Skeletal muscle tissue (tissue), 4 donors: ENCODE results near the gene SSC5D. TPM values are rescaled to one million over a fixed set of nuclear protein-coding genes. Genes with fewer than 3 reads are reported as not detected.
"Not testable (repeated sequence)": the region's sequence is repeated elsewhere in the genome, so short reads cannot be mapped to it uniquely, and the experiment has no call there.

ENCODE experiments used
- H3K27ac ChIP-seq: one replicate; pipeline ENCODE4 v1.7.0; 2013; ENCODE audit warnings: mild to moderate bottlenecking, low read depth, low read length, inconsistent platforms
- H3K27me3 ChIP-seq, 3 donors: one replicate each; pipeline ENCODE4 v1.7.0; 2013; ENCODE audit warnings: low read length in 3 of 3; ENCODE audit not compliant: control insufficient read depth in 3 of 3, insufficient read depth in 3 of 3
- H3K36me3 ChIP-seq, 3 donors: one replicate each; pipeline ENCODE4 v1.7.0; 2013; ENCODE audit warnings: low read length in 3 of 3; ENCODE audit not compliant: control insufficient read depth in 3 of 3, insufficient read depth in 3 of 3
- H3K4me1 ChIP-seq, 3 donors: one replicate each; pipeline ENCODE4 v1.7.0; 2013; ENCODE audit warnings: low read length in 3 of 3, mild to moderate bottlenecking in 3 of 3; ENCODE audit not compliant: control insufficient read depth in 3 of 3, insufficient read depth in 3 of 3
- H3K4me3 ChIP-seq, 3 donors: one replicate each; pipeline ENCODE4 v1.7.0; 2013; ENCODE audit warnings: low read length in 3 of 3
- H3K9ac ChIP-seq, 3 donors: one replicate each; pipeline ENCODE4 v1.7.0; 2013; ENCODE audit warnings: low read length in 3 of 3, mild to moderate bottlenecking in 3 of 3, moderate library complexity in 2 of 3, low read depth in 1 of 3
- H3K9me3 ChIP-seq, 3 donors: one replicate each; pipeline ENCODE4 v1.7.0; 2013; ENCODE audit warnings: low read length in 3 of 3; ENCODE audit not compliant: control insufficient read depth in 3 of 3
- total RNA-seq: library from RNA; depleted of rRNA; stranded (reverse); fragments of >200 nt; gene quantifications from one replicate; pipeline ENCODE4 v1.2.3, GENCODE V29; 2014
- donor health status: Osteomylitis.

The SSC5D gene
- total RNA-seq, 1 donor from 2014 or later, result 17.7 TPM

DNA sequence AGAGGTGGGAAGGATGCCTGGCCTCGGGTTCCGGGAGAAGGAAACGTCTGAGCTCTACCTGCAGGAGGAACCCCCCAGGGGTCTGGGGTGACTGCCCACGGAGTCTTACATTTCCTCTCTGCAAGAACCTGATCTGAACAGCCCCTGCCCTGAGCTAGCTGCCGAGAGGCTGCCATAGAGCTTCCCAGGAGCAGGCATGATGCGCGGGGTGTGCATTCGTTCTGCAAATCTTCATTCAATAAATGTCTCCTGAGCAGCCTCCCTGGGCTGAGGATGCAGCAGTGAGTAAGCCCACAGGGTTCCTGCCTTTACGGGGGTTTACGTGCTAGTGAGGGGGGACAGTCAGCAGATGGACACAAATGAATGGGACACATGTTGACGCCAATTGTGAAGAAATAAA, 43.6 kb upstream of the SSC5D start:
- H3K9me3 ChIP-seq, result no peaks in the 10 kb centered on the region
- no peak overlapping the region for H3K9ac ChIP-seq
- H3K27ac ChIP-seq, result no peak overlapping the region
- no peaks in the 10 kb centered on the region for H3K36me3 ChIP-seq
- H3K4me3 ChIP-seq, result no peak overlapping the region
- H3K27me3 ChIP-seq, result peaks cover 81 to 82% (median 82%) of the 10 kb centered on the region in 3 donors
- peaks cover 3 to 11% (median 5%) of the 10 kb centered on the region in 3 donors for H3K4me1 ChIP-seq

DNA sequence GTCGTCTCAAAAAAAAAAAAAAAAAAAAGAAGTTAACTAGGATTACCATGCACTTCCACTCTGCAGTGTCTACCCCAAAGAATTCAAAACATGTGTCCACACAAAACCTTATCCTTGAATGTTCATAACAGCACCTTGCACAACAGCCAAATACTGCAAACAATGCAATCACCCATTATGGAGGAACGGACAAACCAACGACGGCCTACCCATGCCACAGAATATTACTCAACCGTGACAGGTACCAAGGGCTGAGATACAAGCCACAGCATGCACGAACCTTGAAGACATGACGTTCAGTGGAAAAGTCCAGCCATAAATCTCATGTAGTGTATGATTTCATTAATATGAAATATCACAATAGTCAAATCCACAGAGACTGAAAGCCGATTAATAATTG, 42.2 kb upstream of the SSC5D start:
- Histone ChIP-seq H3K4me1 (peaks cover 0 to 5% (median 4%) of the 10 kb centered on the region in 3 donors), H3K36me3 (no peaks in the 10 kb centered on the region), H3K27ac (no peak overlapping the region), H3K27me3 (peaks cover 75 to 81% (median 75%) of the 10 kb centered on the region in 3 donors), H3K9ac (no peak overlapping the region), H3K4me3 (no peak overlapping the region), H3K9me3 (no peaks in the 10 kb centered on the region)

DNA sequence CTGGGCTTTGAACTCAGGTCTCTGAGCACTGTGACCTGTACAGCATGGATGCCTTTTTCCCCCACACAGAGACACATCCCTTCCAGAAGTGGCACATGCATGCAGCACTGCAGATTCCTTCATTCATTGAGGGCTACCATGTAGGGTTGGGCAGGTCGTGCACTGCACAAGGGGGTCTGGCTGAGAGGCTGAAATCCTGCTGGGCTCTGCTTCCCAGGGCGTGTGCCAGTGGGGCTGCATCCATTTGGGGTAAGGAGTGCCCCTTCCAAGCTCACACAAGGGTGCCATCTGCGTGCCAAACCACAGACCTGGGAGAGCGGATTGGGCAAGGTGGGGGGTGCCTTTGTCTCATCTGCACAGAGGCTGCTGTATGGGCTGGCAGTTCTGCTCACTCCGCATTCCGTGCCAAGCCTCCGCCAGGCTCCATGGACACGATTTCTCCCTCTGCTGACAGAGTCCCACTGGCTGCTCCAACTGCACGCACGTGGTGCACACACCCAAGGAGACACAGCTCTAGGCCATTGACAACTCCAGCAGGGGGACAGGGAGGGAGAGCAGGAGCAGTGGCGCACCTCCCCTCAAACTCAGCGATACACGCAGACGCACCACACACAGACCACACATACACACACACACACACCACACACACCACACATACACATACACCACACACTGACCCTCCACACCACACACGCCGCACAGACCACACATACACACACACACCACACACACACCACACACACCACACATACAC, 40.6 kb upstream of the SSC5D start:
- no peaks in the 10 kb centered on the region for H3K36me3 ChIP-seq
- no peaks in the 10 kb centered on the region for H3K9me3 ChIP-seq
- no peak overlapping the region for H3K4me3 ChIP-seq
- H3K9ac ChIP-seq, result no peak overlapping the region
- peaks cover 0 to 9% (median 4%) of the 10 kb centered on the region in 3 donors for H3K4me1 ChIP-seq
- H3K27ac ChIP-seq, result no peak overlapping the region
- H3K27me3 ChIP-seq, result peaks cover 70 to 79% (median 78%) of the 10 kb centered on the region in 3 donors

DNA sequence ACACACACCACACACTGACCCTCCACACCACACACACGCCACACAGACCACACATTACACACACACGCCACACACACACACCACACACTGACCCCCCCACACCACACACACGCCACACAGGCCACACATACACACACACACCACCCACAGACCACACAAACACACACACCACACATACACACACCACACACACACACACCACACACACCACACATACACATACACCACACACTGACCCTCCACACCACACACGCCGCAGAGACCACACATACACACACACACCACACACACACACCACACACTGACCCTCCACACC, 40.1 kb upstream of the SSC5D start:
- not testable (repeated sequence) for H3K27ac ChIP-seq, H3K9me3 ChIP-seq, H3K4me1 ChIP-seq, H3K4me3 ChIP-seq, H3K9ac ChIP-seq, H3K36me3 ChIP-seq
- peaks cover 68 to 77% (median 73%) of the 10 kb centered on the region in 3 donors for H3K27me3 ChIP-seq

DNA sequence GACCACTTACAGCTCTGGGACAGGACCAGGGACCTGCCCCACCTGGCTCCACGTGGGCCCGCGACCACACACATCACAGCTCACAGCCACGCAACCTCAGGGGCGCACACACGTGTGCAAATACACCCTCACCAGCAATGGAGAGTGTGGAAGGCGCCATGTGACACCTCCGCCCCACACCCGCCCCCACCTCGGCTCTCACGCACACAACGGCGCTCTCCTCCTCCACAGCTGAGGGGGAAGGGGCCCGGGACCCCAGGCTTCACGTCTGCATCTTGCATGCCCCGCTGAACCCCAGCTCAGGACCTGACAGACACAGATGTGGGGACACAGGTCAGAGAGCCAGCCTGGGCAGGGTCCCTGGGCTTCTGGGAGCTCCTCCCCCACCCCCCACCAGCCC, 38.8 kb upstream of the SSC5D start:
- H3K27ac ChIP-seq, result no peak overlapping the region
- H3K36me3 ChIP-seq, result no peaks in the 10 kb centered on the region
- no peak overlapping the region for H3K4me3 ChIP-seq
- H3K4me1 ChIP-seq, result peaks cover 0 to 9% (median 4%) of the 10 kb centered on the region in 3 donors
- H3K9ac ChIP-seq, result no peak overlapping the region
- H3K27me3 ChIP-seq, result peaks cover 57 to 66% (median 61%) of the 10 kb centered on the region in 3 donors
- H3K9me3 ChIP-seq, result no peaks in the 10 kb centered on the region

DNA sequence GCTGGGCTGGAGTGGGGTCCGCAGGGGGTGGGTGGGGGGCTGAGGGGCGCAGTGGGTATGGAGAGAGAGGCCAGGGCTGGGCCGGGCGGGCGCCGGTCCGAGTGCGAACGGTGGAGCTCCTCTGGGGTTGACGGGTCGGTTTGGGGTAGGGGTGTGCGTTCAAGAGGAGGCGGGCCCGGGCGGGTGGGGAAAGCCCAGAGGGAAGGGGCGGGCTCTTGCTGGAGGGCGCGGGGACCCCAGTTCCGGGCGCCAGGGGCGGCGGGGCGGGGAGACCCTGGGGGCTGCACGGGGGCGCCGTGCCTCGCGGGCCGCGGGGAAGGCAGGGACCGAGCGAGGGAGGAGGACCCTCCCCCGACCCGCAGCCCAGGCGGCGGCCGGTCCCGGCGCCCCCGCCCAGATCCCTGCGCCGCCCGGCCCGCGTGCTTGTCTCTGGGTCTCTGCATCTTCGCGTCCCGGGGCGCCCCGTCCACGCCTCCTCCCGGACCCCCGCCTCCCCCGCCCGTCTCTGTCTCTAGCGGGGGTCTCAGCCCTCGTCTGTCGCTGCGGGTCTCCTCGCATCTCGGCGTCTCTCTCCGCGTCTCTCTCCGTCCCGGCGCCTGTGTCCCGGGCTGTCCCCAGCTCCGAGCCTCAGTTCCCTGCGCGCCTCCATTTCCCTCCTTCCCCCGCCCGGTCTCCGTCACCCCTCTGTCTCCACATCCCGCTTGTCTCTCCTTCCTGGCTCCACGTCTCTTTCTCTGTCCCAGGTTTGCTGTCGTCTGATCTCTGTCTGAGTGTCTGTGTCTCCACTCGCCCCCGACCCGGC, 36.9 kb upstream of the SSC5D start:
- no peak overlapping the region for H3K27ac ChIP-seq
- H3K9ac ChIP-seq, result no peak overlapping the region
- peaks cover 40 to 51% (median 45%) of the 10 kb centered on the region in 3 donors for H3K27me3 ChIP-seq

DNA sequence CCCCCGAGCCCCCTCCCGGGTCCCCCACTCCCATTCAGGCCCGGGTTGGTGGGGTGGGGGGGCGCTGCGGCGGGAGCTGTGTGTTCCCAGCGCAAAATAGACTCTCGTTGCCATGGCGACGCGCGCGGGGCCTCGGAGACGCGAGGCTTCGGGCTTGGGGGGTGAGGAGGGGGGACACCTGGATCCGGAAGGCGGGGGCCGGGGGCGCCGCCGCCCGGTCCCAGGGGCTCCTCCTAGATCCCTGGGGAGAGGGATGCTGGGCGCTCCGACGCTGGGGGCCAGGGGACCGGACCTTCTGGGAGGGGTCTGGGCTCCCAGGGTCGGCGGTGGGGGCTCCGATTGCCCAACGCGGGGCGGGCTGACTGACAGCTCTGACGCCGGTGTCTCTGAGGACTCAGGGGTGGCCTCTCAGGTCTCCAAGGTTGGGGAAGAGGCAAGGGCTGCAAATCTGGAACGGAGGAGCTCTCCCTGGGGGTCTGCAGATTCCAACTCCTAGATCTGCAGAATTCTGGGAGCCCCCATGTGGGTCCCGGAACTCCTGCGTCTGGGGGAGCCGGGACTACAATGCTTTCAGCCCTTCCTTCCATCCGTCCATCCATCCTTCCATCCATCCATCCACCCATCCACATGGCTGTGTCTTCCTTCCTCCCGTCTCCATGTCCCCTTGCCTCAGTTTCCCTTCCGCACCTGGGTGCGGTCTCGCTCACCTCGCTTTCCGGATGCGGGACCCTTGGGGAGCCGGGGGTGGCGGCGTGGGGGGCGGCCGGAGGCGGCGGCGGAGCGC, 36.1 kb upstream of the SSC5D start:
- H3K27me3 ChIP-seq, result peaks cover 34 to 44% (median 40%) of the 10 kb centered on the region in 3 donors
- H3K9ac ChIP-seq, result peak overlapping the region in 1 of 3 donors; percentile 3
- peaks cover 0 to 9% (median 4%) of the 10 kb centered on the region in 3 donors for H3K4me1 ChIP-seq
- no peaks in the 10 kb centered on the region for H3K9me3 ChIP-seq
- H3K27ac ChIP-seq, result no peak overlapping the region
- H3K4me3 ChIP-seq, result peak overlapping the region in 1 of 3 donors; percentile 22
- peaks cover 0 to 6% (median 2%) of the 10 kb centered on the region in 3 donors for H3K36me3 ChIP-seq

More for the DNA sequence above, 36.9 kb upstream of the SSC5D start:
- H3K9me3 ChIP-seq, result no peaks in the 10 kb centered on the region
- peaks cover 0 to 6% (median 2%) of the 10 kb centered on the region in 3 donors for H3K36me3 ChIP-seq
- peaks cover 0 to 9% (median 4%) of the 10 kb centered on the region in 3 donors for H3K4me1 ChIP-seq
- H3K4me3 ChIP-seq, result no peak overlapping the region

DNA sequence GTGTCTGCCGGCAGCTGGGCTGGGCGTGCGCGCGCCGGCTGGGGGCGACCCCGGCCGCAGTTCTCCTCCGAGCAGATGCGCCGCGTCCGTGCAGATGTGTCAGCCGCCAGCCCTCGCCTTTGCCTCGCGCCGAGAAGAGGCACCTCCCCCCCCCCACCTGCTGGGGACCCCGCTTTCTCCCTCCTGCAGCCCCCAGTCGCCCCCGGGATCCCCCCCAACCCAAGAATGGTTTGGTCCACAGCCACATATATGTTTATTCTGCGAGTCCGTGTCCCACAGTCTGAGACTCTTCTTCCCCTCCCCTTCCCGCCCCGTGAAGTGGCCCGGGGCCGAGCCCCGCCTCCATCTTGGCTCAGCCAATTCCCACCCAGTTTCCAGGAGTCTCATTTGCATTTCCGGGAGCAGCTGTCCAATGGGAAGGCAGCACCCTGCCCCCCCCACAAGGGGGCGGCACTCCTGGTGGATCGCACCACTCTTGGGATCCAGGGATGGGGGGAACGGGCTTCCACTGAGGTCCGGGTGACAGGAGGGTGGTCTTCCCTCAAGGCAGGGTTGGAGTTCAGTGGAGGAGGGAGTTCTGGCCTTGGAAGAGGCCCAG, 35.4 kb upstream of the SSC5D start:
- Histone ChIP-seq H3K36me3 (peaks cover 0 to 6% (median 2%) of the 10 kb centered on the region in 3 donors), H3K4me1 (peaks cover 0 to 6% (median 4%) of the 10 kb centered on the region in 3 donors), H3K4me3 (no peak overlapping the region), H3K27ac (no peak overlapping the region), H3K9me3 (no peaks in the 10 kb centered on the region), H3K27me3 (peaks cover 27 to 37% (median 33%) of the 10 kb centered on the region in 3 donors), H3K9ac (no peak overlapping the region)

DNA sequence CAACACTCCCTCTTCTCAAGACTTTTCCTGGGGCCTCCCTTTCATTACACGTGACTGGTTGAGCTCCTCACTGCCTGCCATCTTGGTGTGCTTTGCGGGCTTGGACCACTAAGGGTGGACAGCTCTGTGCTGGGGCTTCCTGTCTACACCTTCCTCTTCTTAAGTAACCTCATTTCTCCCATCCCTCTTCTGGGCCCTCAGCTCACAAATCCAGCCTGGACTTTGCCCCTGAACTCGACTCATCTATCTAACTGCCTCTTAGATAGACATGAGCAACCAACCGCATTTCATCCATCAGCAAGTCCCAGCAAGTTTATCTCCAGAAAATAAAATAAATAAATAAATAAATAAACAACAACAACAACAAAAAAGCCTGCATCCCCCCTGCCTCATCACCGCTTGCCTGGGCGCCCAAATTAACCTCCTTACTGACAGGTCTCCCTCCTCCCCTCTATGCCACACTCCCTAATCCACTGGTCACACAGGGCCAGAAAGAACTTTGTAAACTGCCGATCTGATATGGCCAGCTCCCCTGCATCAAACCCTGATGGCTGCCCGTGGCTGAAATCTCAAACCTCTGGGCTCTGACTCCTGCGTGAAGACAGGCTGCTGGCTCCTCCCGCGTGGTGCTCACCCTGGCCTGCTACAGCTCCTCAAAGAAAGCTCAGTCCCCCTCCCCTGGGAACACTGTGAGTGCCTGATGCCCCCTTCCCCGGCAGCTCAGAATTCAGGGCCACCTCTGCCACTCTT, 34.5 kb upstream of the SSC5D start:
- Histone ChIP-seq H3K9me3 (no peaks in the 10 kb centered on the region), H3K4me1 (peaks cover 0 to 6% (median 4%) of the 10 kb centered on the region in 3 donors), H3K36me3 (peaks cover 0 to 6% (median 2%) of the 10 kb centered on the region in 3 donors), H3K4me3 (no peak overlapping the region), H3K27me3 (peaks cover 20 to 30% (median 29%) of the 10 kb centered on the region in 3 donors), H3K9ac (no peak overlapping the region), H3K27ac (no peak overlapping the region)
